GM12872 (cell line): ENCODE data around the gene DLG2.

Experiments used
- TF ChIP-seq, protein P1 (sequence below): IDR thresholded peaks from 3 replicates; pipeline ENCODE4 v1.5.1; 2011; ENCODE audit warnings: low read depth, mild to moderate bottlenecking, low read length, moderate library complexity; ENCODE audit not compliant: insufficient read depth

The DLG2 gene

GRCh38 chr11:84522331-84522730, 1104.8 kb downstream of the DLG2 start:
- TF ChIP-seq, protein P1, sequence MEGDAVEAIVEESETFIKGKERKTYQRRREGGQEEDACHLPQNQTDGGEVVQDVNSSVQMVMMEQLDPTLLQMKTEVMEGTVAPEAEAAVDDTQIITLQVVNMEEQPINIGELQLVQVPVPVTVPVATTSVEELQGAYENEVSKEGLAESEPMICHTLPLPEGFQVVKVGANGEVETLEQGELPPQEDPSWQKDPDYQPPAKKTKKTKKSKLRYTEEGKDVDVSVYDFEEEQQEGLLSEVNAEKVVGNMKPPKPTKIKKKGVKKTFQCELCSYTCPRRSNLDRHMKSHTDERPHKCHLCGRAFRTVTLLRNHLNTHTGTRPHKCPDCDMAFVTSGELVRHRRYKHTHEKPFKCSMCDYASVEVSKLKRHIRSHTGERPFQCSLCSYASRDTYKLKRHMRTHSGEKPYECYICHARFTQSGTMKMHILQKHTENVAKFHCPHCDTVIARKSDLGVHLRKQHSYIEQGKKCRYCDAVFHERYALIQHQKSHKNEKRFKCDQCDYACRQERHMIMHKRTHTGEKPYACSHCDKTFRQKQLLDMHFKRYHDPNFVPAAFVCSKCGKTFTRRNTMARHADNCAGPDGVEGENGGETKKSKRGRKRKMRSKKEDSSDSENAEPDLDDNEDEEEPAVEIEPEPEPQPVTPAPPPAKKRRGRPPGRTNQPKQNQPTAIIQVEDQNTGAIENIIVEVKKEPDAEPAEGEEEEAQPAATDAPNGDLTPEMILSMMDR, result no peak

DNA sequence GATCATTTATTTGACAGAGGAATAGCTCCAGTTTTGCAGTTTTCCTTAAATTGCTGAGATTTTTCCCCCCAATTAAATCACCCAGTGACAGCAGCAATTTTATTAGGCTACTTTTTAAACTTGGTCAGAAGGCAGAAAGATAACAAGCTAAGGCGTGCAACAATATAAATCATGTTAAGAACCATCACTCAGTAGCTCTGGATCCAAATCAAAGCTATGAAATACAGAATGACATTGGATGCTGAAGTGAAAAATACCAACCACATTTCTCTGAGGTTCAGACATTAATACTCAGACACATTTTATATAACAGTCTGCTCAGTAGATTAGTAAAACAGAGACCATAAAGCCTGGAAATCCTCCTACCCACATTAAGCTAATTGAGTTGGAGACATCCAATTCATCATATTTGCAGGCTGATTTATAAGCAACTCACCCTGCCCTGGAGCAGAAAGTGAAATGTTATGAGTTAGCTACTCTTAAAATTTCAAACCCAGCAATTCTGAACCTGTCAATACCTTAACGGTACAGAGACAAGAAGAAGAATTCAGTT, 1108.4 kb downstream of the DLG2 start:
- TF ChIP-seq, protein P1, result no peak

DNA sequence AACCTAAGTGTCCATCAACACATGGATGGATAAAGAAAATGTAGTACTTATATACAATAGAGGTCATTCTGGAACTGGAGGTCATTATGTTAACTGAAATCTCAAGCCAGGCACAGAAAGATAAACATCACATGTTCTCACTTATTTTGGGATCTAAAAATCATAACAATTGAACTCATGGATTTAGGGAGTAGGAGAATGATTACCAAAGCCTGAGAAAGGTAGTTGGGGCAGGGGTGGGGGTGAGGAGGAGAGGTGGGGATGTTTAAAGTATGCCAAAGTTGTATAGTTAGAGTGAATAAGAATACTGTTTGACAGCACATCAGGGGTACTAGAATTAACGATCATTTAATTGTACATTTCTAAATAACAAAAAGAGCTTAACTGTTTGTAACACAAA, 1112.7 kb downstream of the DLG2 start:
- TF ChIP-seq, protein P1, result no peak

GRCh38 chr11:84503503-84503902, 1123.6 kb downstream of the DLG2 start:
- TF ChIP-seq, protein P1, result no peak

- TF ChIP-seq, protein P1, result no peak
These were observed 1125.4 kb downstream of the DLG2 start for GRCh38 chr11:84501750-84502149.

DNA sequence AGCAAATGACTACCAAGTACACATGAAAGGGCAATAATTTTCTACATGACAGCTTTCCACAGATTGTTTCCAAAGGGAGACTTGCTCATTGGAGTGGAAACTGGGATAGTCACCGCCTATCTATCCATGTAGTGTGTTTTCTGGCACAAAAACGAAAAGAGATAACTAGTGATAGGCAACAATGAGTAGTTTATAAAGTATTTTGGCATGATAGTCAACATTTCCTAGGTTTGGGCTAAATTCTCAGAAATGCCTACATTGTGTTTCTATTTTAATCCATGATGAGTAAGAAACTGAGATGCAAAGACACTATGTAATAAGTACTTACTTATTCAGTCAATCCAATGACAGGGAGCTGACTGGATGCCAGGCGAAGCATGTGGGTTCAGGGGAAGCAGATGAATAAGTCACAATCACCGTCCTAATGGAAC, 1129.1 kb downstream of the DLG2 start:
- TF ChIP-seq, protein P1, result no peak

DNA sequence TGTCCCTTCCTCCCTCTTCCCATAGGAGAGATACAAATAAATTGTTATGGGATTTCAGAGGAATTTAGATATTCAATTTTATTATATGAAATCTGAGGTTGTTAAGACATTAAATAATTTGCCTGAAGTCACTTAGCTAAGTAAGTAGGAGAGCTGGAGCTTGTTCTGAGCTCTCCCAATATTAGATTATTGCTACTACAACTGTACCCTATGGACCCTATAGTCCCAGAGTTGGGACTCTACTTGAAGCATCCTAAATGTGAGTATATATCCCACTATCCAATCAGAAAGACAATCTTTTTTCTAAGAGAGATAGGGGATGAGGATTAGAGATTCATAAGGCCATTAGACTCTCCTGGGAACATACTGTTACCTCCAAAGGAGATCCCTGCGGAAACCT, 1130.0 kb downstream of the DLG2 start:
- TF ChIP-seq, protein P1, result no peak

DNA sequence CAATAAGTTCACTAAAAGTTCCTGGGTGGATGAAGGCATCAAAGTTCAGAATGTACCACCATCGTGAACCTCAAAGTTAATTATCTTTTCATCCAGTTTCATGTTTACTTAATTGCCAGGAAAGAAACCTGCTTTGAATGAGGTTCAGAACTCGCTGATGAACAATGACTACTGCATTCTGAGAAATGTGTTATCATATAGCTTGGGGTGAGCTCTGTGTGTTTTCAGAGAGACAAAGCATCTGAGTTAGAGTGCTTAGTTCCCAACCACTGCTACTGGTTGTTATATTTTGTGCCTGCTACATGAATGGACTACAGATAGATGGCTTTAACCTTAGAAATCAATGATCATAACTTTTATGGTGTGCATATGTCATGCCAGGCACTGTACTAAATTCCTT, 1131.0 kb downstream of the DLG2 start:
- TF ChIP-seq, protein P1, result no peak
